HCT116 (cell line): ENCODE data around the gene PPP2R5C. TPM values are rescaled to one million over a fixed set of nuclear protein-coding genes. Genes with fewer than 3 reads are reported as not detected.

Source experiments
- ATAC-seq: fragments of 200-7000 bp; cut with Tn5 transposase; 2 replicates; pipeline ENCODE4 v1.9.1; 2020; ENCODE audit warnings: mild to moderate bottlenecking, moderate library complexity
- BruUV-seq: library from RNA; stranded (reverse); fragments of 400-500 nt; replicated peaks from 2 replicates; lab custom pipeline; 2021; lab: Mats Ljungman, UMichigan
- CTCF ChIA-PET: fragments of 300-600 bp; sonication (Branson Sonifier 250); formaldehyde crosslinking; loops from one replicate; lab custom pipeline; 2021; ENCODE audit warnings: antibody characterized with exemption; lab: Charles Lee
- POLR2A ChIA-PET: fragments of 300-600, 350-600 bp; sonication (Branson Sonifier 250); formaldehyde crosslinking; loops from one replicate; lab custom pipeline; 2021; ENCODE audit warnings: antibody characterized with exemption; lab: Charles Lee
- RAD21 ChIA-PET, 2 experiments: fragments of 300-600 bp; sonication (Branson Sonifier 250); formaldehyde crosslinking; loops; one replicate each; lab custom pipeline; 2023; ENCODE audit warnings: low total read pairs in 2 of 2; ENCODE audit not compliant: uncharacterized antibody in 2 of 2, unreplicated experiment in 2 of 2, low non-redundant PET in 1 of 2; lab: Charles Lee
- DNase-seq: peaks from one replicate; pipeline ENCODE4 v3.0.0-alpha.2; 2010; ENCODE audit warnings: low read depth, low spot score
- H2AFZ ChIP-seq: fragments of 200-600 bp; shearing (Covaris generic), sonication (generic); 2 replicates; pipeline ENCODE4 v1.6.1; 2017; ENCODE audit warnings: low read depth, mixed run types, mixed read lengths, antibody characterized with exemption, low read length; ENCODE audit not compliant: poor library complexity, severe bottlenecking
- H3K27ac ChIP-seq: 2 replicates; pipeline ENCODE4 v1.5.1; 2012; ENCODE audit warnings: low read depth, low read length
- H3K27me3 ChIP-seq: fragments of 200-600 bp; sonication (generic); 2 replicates; pipeline ENCODE4 v1.6.1; 2016; ENCODE audit warnings: mixed run types, low read length, mixed read lengths; ENCODE audit not compliant: insufficient read depth
- H3K36me3 ChIP-seq, 2 experiments: fragments of 200-500 bp in 1 of 2; fragments of 200-600 bp in 1 of 2; sonication (Bioruptor generic) in 1 of 2; sonication (generic) in 1 of 2; 2 replicates each; pipeline versions ENCODE4 v1.5.1 to v1.6.1; 2014 to 2016; ENCODE audit warnings: low read length in 2 of 2, inconsistent platforms in 1 of 2, mixed read lengths in 1 of 2, mixed run types in 1 of 2; ENCODE audit not compliant: insufficient read depth in 2 of 2, control insufficient read depth in 1 of 2
- H3K4me1 ChIP-seq, 2 experiments: fragments of 200-600 bp in 1 of 2; sonication (generic) in 1 of 2; 2 replicates each; pipeline versions ENCODE4 v1.5.1 to v1.6.1; 2012 to 2017; ENCODE audit warnings: low read length in 2 of 2, inconsistent platforms in 1 of 2, mild to moderate bottlenecking in 1 of 2, mixed read lengths in 1 of 2, mixed run types in 1 of 2, moderate library complexity in 1 of 2; ENCODE audit not compliant: insufficient read depth in 2 of 2, control insufficient read depth in 1 of 2
- H3K4me2 ChIP-seq: fragments of 200-600 bp; sonication (generic); 2 replicates; pipeline ENCODE4 v1.6.1; 2017; ENCODE audit warnings: mixed run types, low read length, mixed read lengths
- H3K4me3 ChIP-seq, 2 experiments: fragments of 200-600 bp in 1 of 2; sonication (generic) in 1 of 2; replicated peaks in 1 of 2; 2 replicates each; pipeline ENCODE4 v1.5.1; 2011 to 2016; ENCODE audit warnings: low read length in 2 of 2, control low read depth in 1 of 2, low read depth in 1 of 2, mild to moderate bottlenecking in 1 of 2, mixed read lengths in 1 of 2, mixed run types in 1 of 2
- H3K79me2 ChIP-seq: fragments of 200-600 bp; sonication (generic); 2 replicates; pipeline ENCODE4 v1.6.1; 2017; ENCODE audit warnings: mild to moderate bottlenecking, mixed run types, low read length, moderate library complexity, mixed read lengths; ENCODE audit not compliant: insufficient read depth
- H3K9ac ChIP-seq: fragments of 200-600 bp; sonication (generic); 2 replicates; pipeline ENCODE4 v1.6.1; 2016; ENCODE audit warnings: low read length, mixed read lengths
- H3K9me2 ChIP-seq: fragments of 200-600 bp; sonication (generic), shearing (Covaris generic); 2 replicates; pipeline ENCODE4 v1.6.1; 2017; ENCODE audit warnings: mixed run types, mild to moderate bottlenecking, moderate library complexity; ENCODE audit not compliant: insufficient read depth
- H3K9me3 ChIP-seq, 2 experiments: fragments of 200-500 bp in 1 of 2; fragments of 200-600 bp in 1 of 2; sonication (Bioruptor generic) in 1 of 2; sonication (generic) in 1 of 2; 2 replicates each; pipeline ENCODE4 v1.6.1; 2014 to 2017; ENCODE audit warnings: low read length in 2 of 2, mixed read lengths in 2 of 2, inconsistent platforms in 1 of 2, low read depth in 1 of 2, mild to moderate bottlenecking in 1 of 2, mixed run types in 1 of 2, moderate library complexity in 1 of 2; ENCODE audit not compliant: control insufficient read depth in 1 of 2, insufficient read depth in 1 of 2
- H4K20me1 ChIP-seq: fragments of 200-600 bp; sonication (generic), shearing (Covaris generic); 2 replicates; pipeline ENCODE4 v1.6.1; 2017; ENCODE audit warnings: mixed run types, mild to moderate bottlenecking, moderate library complexity; ENCODE audit not compliant: insufficient read depth
- CBX3 ChIP-seq: IDR thresholded peaks from 2 replicates; pipeline ENCODE4 v1.6.1; 2012; ENCODE audit warnings: low read depth
- CEBPB ChIP-seq: IDR thresholded peaks from 2 replicates; pipeline ENCODE4 v1.6.1; 2012; ENCODE audit warnings: low read depth
- EGR1 ChIP-seq: IDR thresholded peaks from 2 replicates; pipeline ENCODE4 v1.6.1; 2012; ENCODE audit warnings: low read depth
- EZH2phosphoT487 ChIP-seq: fragments of 200-600 bp; IDR thresholded peaks from 2 replicates; pipeline ENCODE4 v1.6.1; 2018; ENCODE audit warnings: antibody characterized with exemption, borderline replicate concordance
- JUND ChIP-seq: IDR thresholded peaks from 2 replicates; pipeline ENCODE4 v1.6.1; 2012
- MAX ChIP-seq: IDR thresholded peaks from 2 replicates; pipeline ENCODE4 v1.6.1; 2012
- POLR2A ChIP-seq: IDR thresholded peaks from 2 replicates; pipeline ENCODE4 v1.7.0; 2011; ENCODE audit warnings: borderline replicate concordance; ENCODE audit not compliant: insufficient read depth, insufficient read length; ENCODE audit errors: extremely low read depth
- RAD21 ChIP-seq: IDR thresholded peaks from 2 replicates; pipeline ENCODE4 v1.6.1; 2012; ENCODE audit warnings: low read depth, mild to moderate bottlenecking
- REST ChIP-seq: IDR thresholded peaks from 2 replicates; pipeline ENCODE4 v1.6.1; 2012; ENCODE audit warnings: low read depth
- SIN3A ChIP-seq: IDR thresholded peaks from 2 replicates; pipeline ENCODE4 v1.6.1; 2012; ENCODE audit warnings: low read depth
- TCF7L2 ChIP-seq: IDR thresholded peaks from 2 replicates; pipeline ENCODE4 v1.7.0; 2011; ENCODE audit warnings: borderline replicate concordance, inconsistent platforms; ENCODE audit not compliant: insufficient read depth, insufficient read length; ENCODE audit errors: extremely low read depth
- ZBTB33 ChIP-seq: IDR thresholded peaks from 2 replicates; pipeline ENCODE4 v1.6.1; 2011; ENCODE audit warnings: mild to moderate bottlenecking, low read length, moderate library complexity; ENCODE audit not compliant: insufficient replicate concordance; ENCODE audit errors: extremely low read depth
- ZNF274 ChIP-seq: fragments of 200-500 bp; sonication (Bioruptor generic); IDR thresholded peaks from 2 replicates; pipeline ENCODE4 v1.6.1; 2014; ENCODE audit warnings: mild to moderate bottlenecking, low read depth, low read length, inconsistent platforms
- intact Hi-C: fragments of 100-400 bp; cut with micrococcal nuclease; formaldehyde crosslinking; loops from 2 replicates; pipeline ENCODE4 v1.10.0; 2022
- total RNA-seq: library from RNA; stranded (reverse); gene quantifications from one replicate; pipeline ENCODE4 v1.2.1, GENCODE V29; 2021; ENCODE audit not compliant: unreplicated experiment

PPP2R5C gene
- total RNA-seq, 1 experiment from 2014 or later = 117 TPM

GRCh38 chr14:101975231-101975630, 213.7 kb downstream of the PPP2R5C start:
- Histone ChIP-seq H4K20me1 (no peaks in the 10 kb centered on the region), H3K79me2 (peaks cover 63% of the 10 kb centered on the region), H3K27me3 (no peaks in the 10 kb centered on the region), H3K4me2 (no peak overlapping the region), H3K4me1 (peaks cover 30 to 36% of the 10 kb centered on the region in 2 experiments), H3K4me3 (no peak overlapping the region), H2AFZ (no peak overlapping the region), H3K36me3 (peaks cover 20 to 26% of the 10 kb centered on the region in 2 experiments; a peak in 3 of 4 replicates), H3K9me3 (no peaks in the 10 kb centered on the region), H3K9me2 (no peaks in the 10 kb centered on the region), H3K9ac (no peak overlapping the region), H3K27ac (no peak overlapping the region)
- intact Hi-C loops = no loop called here
- no peak for ATAC-seq
- ChIA-PET POLR2A (no interaction called here), CTCF (no interaction called here), RAD21 (no interaction called here)
- BruUV-seq = no TSS peak
- TF ChIP-seq MAX (no peak), ZNF274 (no peak), RAD21 (no peak), CBX3 (no peak), TCF7L2 (no peak), EGR1 (no peak), SIN3A (no peak), JUND (no peak), REST (no peak), EZH2phosphoT487 (no peak), CEBPB (no peak), POLR2A (no peak), ZBTB33 (no peak)
- no peak for DNase-seq

Other genes starting within 250 kb of the PPP2R5C start
- gene DIO3, start 200.2 kb upstream of the PPP2R5C start, total RNA-seq = 0.34 TPM
- 361 TPM for gene DYNC1H1, start 202.9 kb downstream of the PPP2R5C start, total RNA-seq